GM12891 (cell line): ENCODE data around the gene SP4.

Experiments
- PAX5 ChIP-seq: IDR thresholded peaks from 2 replicates; pipeline ENCODE4 v1.6.1; 2011; ENCODE audit warnings: low read length, moderate library complexity, mild to moderate bottlenecking; ENCODE audit not compliant: insufficient read depth, severe bottlenecking
- POLR2A ChIP-seq: IDR thresholded peaks from 2 replicates; pipeline ENCODE4 v1.6.1; 2011; ENCODE audit warnings: low read depth, low read length, control low read depth
- POLR2AphosphoS5 ChIP-seq: IDR thresholded peaks from 2 replicates; pipeline ENCODE4 v1.6.1; 2011; ENCODE audit warnings: low read depth, low read length, control low read depth
- POU2F2 ChIP-seq: IDR thresholded peaks from 2 replicates; pipeline ENCODE4 v1.6.1; 2011; ENCODE audit warnings: low read depth, mild to moderate bottlenecking, control low read depth, low read length, moderate library complexity
- SPI1 ChIP-seq: IDR thresholded peaks from 2 replicates; pipeline ENCODE4 v1.6.1; 2011; ENCODE audit warnings: low read depth, low read length, control low read depth
- TAF1 ChIP-seq: IDR thresholded peaks from 2 replicates; pipeline ENCODE4 v1.6.1; 2011; ENCODE audit warnings: low read depth, low read length, control low read depth

DNA sequence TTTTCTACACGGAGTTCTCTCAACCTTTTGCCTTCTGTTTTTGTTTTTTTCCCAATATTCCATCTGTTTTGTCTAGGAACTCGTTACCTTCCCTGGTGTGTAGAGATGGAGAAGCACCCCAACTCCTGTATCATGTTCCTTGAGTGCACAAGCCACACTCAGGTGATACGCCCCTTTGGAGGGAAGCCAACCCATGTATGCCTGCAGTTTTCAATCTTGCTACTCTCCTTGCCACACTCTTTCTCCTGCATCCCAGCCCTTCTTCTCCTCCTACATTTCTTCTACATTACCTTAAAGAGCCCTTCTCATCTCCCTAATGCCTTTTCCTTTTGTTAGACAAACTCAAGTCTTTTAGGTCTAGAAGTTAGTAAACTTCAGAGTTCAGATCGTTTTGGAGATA lies 10.2 kb upstream of the SP4 start:
- TF ChIP-seq POLR2A (no peak), TAF1 (no peak), PAX5 (no peak), POLR2AphosphoS5 (no peak), POU2F2 (no peak), SPI1 (no peak)
